ENCODE results near the gene P2RY8.
"Not testable (repeated sequence)": the region's sequence is repeated elsewhere in the genome, so short reads cannot be mapped to it uniquely, and the experiment has no call there.

Gene P2RY8

DNA sequence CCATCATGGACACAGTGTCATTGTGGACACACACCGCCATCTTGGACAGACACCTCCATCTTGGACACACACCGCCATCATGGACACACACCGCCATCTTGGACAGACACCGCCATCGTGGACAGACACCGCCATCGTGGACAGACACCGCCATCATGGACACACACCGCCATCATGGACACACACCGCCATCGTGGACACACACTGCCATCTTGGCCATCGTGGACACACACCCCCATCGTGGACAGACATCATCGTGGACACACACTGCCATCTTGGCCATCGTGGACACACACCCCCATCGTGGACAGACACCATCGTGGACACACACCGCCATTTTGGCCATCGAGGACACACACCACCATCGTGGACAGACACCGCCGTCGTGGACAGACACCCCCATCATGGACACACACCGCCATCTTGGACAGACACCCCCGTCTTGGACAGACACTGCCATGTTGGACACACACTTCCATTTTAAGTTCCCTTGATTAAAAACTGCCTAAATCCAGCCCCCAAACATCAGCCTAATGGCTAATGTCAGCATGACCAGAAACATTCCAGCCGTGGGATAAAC, 93.4 kb downstream of the P2RY8 start:
- peaks cover 38% of the 10 kb centered on the region for H3K36me3 ChIP-seq (ENCODE audit: control insufficient read depth, insufficient read depth, low read length)
- no peaks in the 10 kb centered on the region for H3K27me3 ChIP-seq (ENCODE audit: control insufficient read depth, insufficient read depth, low read length)
- H3K4me3 ChIP-seq (ENCODE audit: low read depth, low read length) = no peak overlapping the region
- peaks cover 9% of the 10 kb centered on the region for H3K9me3 ChIP-seq (ENCODE audit: control insufficient read depth, insufficient read depth, low read length)
- H3K9ac ChIP-seq (ENCODE audit: low read depth, low read length) = no peak overlapping the region
- no peaks in the 10 kb centered on the region for H3K4me1 ChIP-seq (ENCODE audit: control insufficient read depth, insufficient read depth, low read length)

DNA sequence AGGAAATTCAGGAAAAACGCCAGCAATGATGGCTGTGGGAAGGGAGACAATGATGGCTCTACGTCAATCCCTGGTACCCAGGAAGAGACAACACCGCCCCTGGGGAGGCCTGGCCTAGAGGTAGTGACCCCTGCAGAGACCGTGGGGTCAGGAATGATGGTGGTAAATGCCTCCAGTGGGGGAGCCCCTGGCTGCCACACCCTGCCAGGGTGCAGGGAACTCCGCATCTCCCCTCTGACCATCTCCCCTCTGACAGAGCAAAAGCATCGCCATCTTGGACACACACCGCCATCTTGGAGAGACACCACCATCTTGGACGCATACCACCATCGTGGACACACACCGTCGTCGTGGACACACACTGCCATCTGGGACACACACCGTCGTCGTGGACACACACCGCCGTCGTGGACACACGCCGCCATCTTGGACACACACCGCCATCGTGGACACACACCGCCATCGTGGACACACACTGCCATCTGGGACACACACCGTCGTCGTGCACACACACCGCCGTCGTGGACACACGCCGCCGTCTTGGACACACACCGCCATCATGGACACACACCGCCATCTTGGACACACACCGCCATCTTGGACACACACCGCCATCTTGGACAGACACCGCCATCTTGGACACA, 94.1 kb downstream of the P2RY8 start:
- peaks cover 43% of the 10 kb centered on the region for H3K36me3 ChIP-seq (ENCODE audit: control insufficient read depth, insufficient read depth, low read length)
- H3K4me1 ChIP-seq (ENCODE audit: control insufficient read depth, insufficient read depth, low read length) = no peaks in the 10 kb centered on the region
- no peak overlapping the region for H3K4me3 ChIP-seq (ENCODE audit: low read depth, low read length)
- H3K9ac ChIP-seq (ENCODE audit: low read depth, low read length) = no peak overlapping the region
- H3K9me3 ChIP-seq (ENCODE audit: control insufficient read depth, insufficient read depth, low read length) = peaks cover 2% of the 10 kb centered on the region
- no peaks in the 10 kb centered on the region for H3K27me3 ChIP-seq (ENCODE audit: control insufficient read depth, insufficient read depth, low read length)

- Histone ChIP-seq H3K36me3 (ENCODE audit: control insufficient read depth, insufficient read depth, low read length) (peaks cover 40% of the 10 kb centered on the region), H3K4me1 (ENCODE audit: control insufficient read depth, insufficient read depth, low read length) (no peaks in the 10 kb centered on the region), H3K4me3 (ENCODE audit: low read depth, low read length) (no peak overlapping the region), H3K27me3 (ENCODE audit: control insufficient read depth, insufficient read depth, low read length) (no peaks in the 10 kb centered on the region), H3K9ac (ENCODE audit: low read depth, low read length) (no peak overlapping the region), H3K9me3 (ENCODE audit: control insufficient read depth, insufficient read depth, low read length) (peaks cover 2% of the 10 kb centered on the region)
Observed at GRCh38 chrX:1442016-1442665, 94.8 kb downstream of the P2RY8 start.

DNA sequence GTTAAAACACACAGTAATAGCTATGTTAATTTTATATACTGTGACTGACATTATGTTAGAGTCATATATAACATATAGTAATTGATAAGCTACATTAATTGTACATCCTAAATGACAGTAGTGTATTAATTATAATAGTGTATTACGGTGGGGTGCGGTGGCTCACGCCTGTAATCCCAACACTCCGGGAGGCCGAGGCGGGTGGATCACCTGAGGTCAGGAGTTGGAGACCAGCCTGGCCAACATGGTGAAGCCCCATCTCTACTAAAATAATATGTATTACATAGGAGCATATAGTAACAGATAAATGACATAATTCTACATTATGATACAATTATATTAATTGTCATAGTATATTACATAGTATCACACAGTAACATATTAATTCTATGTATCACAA, 96.5 kb downstream of the P2RY8 start:
- H3K27me3 ChIP-seq (ENCODE audit: control insufficient read depth, insufficient read depth, low read length) = no peaks in the 10 kb centered on the region
- no peak overlapping the region for H3K4me3 ChIP-seq (ENCODE audit: low read depth, low read length)
- peaks cover 48% of the 10 kb centered on the region for H3K36me3 ChIP-seq (ENCODE audit: control insufficient read depth, insufficient read depth, low read length)
- peaks cover 2% of the 10 kb centered on the region for H3K9me3 ChIP-seq (ENCODE audit: control insufficient read depth, insufficient read depth, low read length)
- no peak overlapping the region for H3K9ac ChIP-seq (ENCODE audit: low read depth, low read length)
- H3K4me1 ChIP-seq (ENCODE audit: control insufficient read depth, insufficient read depth, low read length) = no peaks in the 10 kb centered on the region

DNA sequence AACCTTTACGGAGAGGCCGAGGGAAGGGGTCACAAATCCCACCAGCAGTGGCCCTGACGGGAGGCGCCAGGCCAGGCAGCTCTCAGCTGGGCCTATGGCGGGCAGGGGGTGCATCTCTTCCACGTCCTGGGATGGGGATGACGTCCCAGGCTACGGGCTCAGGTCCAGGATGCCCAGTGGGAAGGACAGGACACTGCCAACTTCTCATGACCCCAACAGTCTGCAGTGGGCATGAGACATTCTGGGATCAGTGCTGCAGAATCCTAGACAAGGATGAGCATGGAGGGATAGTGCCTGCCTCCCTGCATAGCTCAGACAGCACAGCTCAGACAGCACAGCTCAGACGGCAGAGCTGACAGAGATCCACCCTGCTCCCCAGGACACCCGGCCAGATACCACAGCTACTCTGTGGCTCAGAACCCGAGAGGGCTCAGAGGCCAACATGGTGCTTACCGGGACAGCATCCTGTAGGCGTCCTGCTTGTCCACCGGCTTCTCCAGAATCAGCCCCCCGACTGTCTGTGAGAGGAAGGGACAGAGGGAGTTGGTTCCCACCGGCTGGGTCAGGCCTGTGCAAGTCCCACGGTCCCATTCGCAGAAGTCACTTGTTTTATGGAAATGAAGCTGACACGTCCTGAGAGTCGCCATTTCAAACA, 101.6 kb downstream of the P2RY8 start:
- Histone ChIP-seq H3K36me3 (ENCODE audit: control insufficient read depth, insufficient read depth, low read length) (peaks cover 50% of the 10 kb centered on the region), H3K27me3 (ENCODE audit: control insufficient read depth, insufficient read depth, low read length) (no peaks in the 10 kb centered on the region), H3K4me3 (ENCODE audit: low read depth, low read length) (no peak overlapping the region), H3K9ac (ENCODE audit: low read depth, low read length) (no peak overlapping the region), H3K9me3 (ENCODE audit: control insufficient read depth, insufficient read depth, low read length) (no peaks in the 10 kb centered on the region), H3K4me1 (ENCODE audit: control insufficient read depth, insufficient read depth, low read length) (no peaks in the 10 kb centered on the region)

GRCh38 chrX:1434871-1435240, 102.1 kb downstream of the P2RY8 start:
- Histone ChIP-seq H3K4me1 (ENCODE audit: control insufficient read depth, insufficient read depth, low read length) (no peaks in the 10 kb centered on the region), H3K36me3 (ENCODE audit: control insufficient read depth, insufficient read depth, low read length) (peaks cover 50% of the 10 kb centered on the region), H3K27me3 (ENCODE audit: control insufficient read depth, insufficient read depth, low read length) (no peaks in the 10 kb centered on the region), H3K9me3 (ENCODE audit: control insufficient read depth, insufficient read depth, low read length) (no peaks in the 10 kb centered on the region), H3K9ac (ENCODE audit: low read depth, low read length) (no peak overlapping the region), H3K4me3 (ENCODE audit: low read depth, low read length) (no peak overlapping the region)

DNA sequence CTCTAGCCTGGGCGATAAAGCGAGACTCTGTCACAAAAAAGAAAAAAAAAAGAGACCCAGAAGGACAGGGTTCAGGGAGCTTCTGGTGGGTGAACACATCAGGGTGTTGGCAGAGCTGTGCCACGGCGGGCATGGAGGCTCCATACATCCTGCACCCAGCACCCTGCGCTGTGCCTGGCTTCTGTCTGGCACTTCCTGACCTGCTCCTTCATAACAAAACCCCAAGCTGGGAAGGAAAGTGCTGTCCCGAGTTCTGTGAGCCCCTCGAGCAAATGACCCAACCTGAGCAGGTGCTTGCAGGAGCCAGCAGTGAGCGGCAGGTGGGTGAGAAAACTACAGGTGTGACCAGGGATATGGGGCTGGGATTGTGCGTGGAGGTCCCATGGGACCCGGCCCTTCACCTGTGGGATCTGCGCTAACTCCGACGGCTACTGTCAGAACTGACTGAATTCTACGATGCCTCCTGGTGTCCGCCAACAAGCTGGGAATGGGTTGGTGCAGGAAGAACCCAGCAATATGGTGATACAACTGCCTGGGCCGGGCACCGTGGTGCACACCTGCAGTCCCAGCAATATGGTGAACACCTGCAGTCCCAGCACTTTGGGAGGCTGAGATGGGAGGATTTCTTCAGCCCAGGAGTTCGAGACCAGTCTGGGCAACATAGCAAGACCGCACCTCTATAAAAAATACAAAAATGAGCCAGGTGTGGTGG, 103.2 kb downstream of the P2RY8 start:
- Histone ChIP-seq H3K9ac (ENCODE audit: low read depth, low read length) (no peak overlapping the region), H3K36me3 (ENCODE audit: control insufficient read depth, insufficient read depth, low read length) (peaks cover 44% of the 10 kb centered on the region), H3K27me3 (ENCODE audit: control insufficient read depth, insufficient read depth, low read length) (no peaks in the 10 kb centered on the region), H3K4me3 (ENCODE audit: low read depth, low read length) (no peak overlapping the region), H3K9me3 (ENCODE audit: control insufficient read depth, insufficient read depth, low read length) (no peaks in the 10 kb centered on the region), H3K4me1 (ENCODE audit: control insufficient read depth, insufficient read depth, low read length) (no peaks in the 10 kb centered on the region)

DNA sequence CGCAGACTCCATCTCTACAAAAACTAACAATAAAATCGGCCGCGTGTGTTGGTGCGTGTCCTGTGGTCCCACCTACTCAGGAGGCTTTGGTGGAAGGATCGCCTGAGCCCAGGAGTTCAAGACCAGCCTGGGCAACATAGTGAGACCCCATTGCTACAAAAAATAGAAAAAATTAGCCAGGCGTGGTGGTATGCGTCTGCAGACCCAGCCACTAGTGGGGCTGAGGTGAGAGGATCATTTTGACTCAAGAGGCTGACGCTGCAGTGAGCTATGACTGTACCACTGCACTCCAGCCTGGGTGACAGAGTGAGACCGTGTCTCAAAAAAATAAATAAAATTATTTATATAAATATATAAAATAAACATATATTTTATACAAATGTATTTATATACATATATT, 106.5 kb downstream of the P2RY8 start:
- H3K36me3 ChIP-seq (ENCODE audit: control insufficient read depth, insufficient read depth, low read length) = peaks cover 46% of the 10 kb centered on the region
- no peaks in the 10 kb centered on the region for H3K4me1 ChIP-seq (ENCODE audit: control insufficient read depth, insufficient read depth, low read length)
- H3K27me3 ChIP-seq (ENCODE audit: control insufficient read depth, insufficient read depth, low read length) = no peaks in the 10 kb centered on the region
- H3K4me3 ChIP-seq (ENCODE audit: low read depth, low read length) = no peak overlapping the region
- no peak overlapping the region for H3K9ac ChIP-seq (ENCODE audit: low read depth, low read length)
- no peaks in the 10 kb centered on the region for H3K9me3 ChIP-seq (ENCODE audit: control insufficient read depth, insufficient read depth, low read length)

GRCh38 chrX:1427756-1428155, 109.2 kb downstream of the P2RY8 start:
- Histone ChIP-seq H3K4me3 (ENCODE audit: low read depth, low read length) (no peak overlapping the region), H3K9ac (ENCODE audit: low read depth, low read length) (no peak overlapping the region), H3K27me3 (ENCODE audit: control insufficient read depth, insufficient read depth, low read length) (no peaks in the 10 kb centered on the region), H3K9me3 (ENCODE audit: control insufficient read depth, insufficient read depth, low read length) (no peaks in the 10 kb centered on the region), H3K4me1 (ENCODE audit: control insufficient read depth, insufficient read depth, low read length) (no peaks in the 10 kb centered on the region), H3K36me3 (ENCODE audit: control insufficient read depth, insufficient read depth, low read length) (peaks cover 53% of the 10 kb centered on the region)

DNA sequence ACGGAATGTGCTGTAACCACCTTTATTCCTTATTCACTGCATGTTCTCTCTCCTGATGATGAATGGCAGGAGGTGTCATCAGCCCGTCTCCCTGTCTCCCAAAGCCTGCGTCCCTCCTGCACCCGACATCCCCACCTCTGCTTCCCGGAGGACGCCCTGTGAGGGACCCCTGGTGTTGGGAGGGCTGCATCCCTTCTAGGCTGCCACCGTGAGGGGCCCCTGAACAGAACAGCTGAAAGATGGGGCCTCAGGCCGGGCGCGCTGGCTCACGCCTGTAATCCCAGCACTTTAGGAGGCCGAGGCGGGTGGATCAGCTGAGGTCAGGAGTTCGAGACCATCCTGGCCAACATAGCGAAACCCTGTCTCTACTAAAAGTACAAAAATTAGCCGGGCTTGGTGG, 110.7 kb downstream of the P2RY8 start:
- H3K9ac ChIP-seq (ENCODE audit: low read depth, low read length); H3K4me1 ChIP-seq (ENCODE audit: control insufficient read depth, insufficient read depth, low read length); H3K4me3 ChIP-seq (ENCODE audit: low read depth, low read length); H3K27me3 ChIP-seq (ENCODE audit: control insufficient read depth, insufficient read depth, low read length); H3K9me3 ChIP-seq (ENCODE audit: control insufficient read depth, insufficient read depth, low read length): not testable (repeated sequence)
- peaks cover 58% of the 10 kb centered on the region for H3K36me3 ChIP-seq (ENCODE audit: control insufficient read depth, insufficient read depth, low read length)

GRCh38 chrX:1425381-1425780, 111.6 kb downstream of the P2RY8 start:
- Histone ChIP-seq H3K36me3 (ENCODE audit: control insufficient read depth, insufficient read depth, low read length) (peaks cover 60% of the 10 kb centered on the region), H3K27me3 (ENCODE audit: control insufficient read depth, insufficient read depth, low read length) (no peaks in the 10 kb centered on the region), H3K4me3 (ENCODE audit: low read depth, low read length) (no peak overlapping the region), H3K9me3 (ENCODE audit: control insufficient read depth, insufficient read depth, low read length) (no peaks in the 10 kb centered on the region), H3K4me1 (ENCODE audit: control insufficient read depth, insufficient read depth, low read length) (no peaks in the 10 kb centered on the region), H3K9ac (ENCODE audit: low read depth, low read length) (no peak overlapping the region)

Measured in iPS-15b (cell line).